Mammary epithelial cell (primary cell): Measurements from ENCODE around the gene FOXK1.

Source experiments
- CTCF ChIP-seq, 2 donors: IDR thresholded peaks in 1 of 2; conservative IDR thresholded peaks in 1 of 2; 2 replicates each; pipeline ENCODE4 v1.5.1; 2011 to 2012; ENCODE audit warnings: inconsistent platforms in 2 of 2, low read length in 2 of 2, mild to moderate bottlenecking in 2 of 2, control low read depth in 1 of 2, low read depth in 1 of 2; ENCODE audit not compliant: insufficient read depth in 1 of 2; ENCODE audit errors: extremely low read depth in 1 of 2
- EZH2 ChIP-seq: IDR thresholded peaks from 2 replicates; pipeline ENCODE4 v1.6.1; 2012; ENCODE audit warnings: low read length, inconsistent platforms, borderline replicate concordance

DNA sequence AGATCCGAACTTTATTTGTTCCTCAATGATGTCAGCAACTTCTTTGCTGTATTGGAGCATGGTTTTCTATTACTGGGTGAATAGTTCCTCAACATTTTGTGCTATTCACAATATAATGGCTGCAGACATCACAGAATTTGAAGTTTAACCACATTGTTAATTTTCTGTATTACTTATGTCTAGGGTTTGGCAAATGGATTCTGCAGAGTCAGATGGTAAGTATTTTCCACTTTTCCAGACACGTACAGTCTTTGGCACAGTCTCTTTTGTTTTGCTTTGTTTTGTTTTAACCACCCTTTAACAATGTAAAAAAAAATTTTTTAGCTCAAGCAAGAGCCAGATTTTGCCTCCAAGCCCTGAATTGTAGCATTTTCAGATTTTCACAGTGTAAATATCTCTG, 36.8 kb upstream of the FOXK1 start:
- TF ChIP-seq CTCF (conservative IDR thresholded peaks at IDR 0.05 in 1 of 2, IDR thresholded peaks at IDR 0.05 in 1 of 2; ENCODE audit: extremely low read depth in 1 of 2, insufficient read depth in 1 of 2, low read depth in 1 of 2, low read length in 2 of 2) (no peak), EZH2 (no peak)
